H9 (cell line): ENCODE data around the gene TMEM198. TPM values are rescaled to one million over a fixed set of nuclear protein-coding genes. Genes with fewer than 3 reads are reported as not detected.

Experiments used
- DNase-seq: peaks from one replicate; pipeline ENCODE4 v3.0.0-alpha.2; 2017
- H2AFZ ChIP-seq: one replicate; pipeline ENCODE4 v1.6.1; 2013; ENCODE audit warnings: mild to moderate bottlenecking, low read length, control low read depth, moderate library complexity
- H2AK5ac ChIP-seq: 2 replicates; pipeline ENCODE4 v1.6.1; 2013; ENCODE audit warnings: low read length, control low read depth, mixed read lengths; ENCODE audit not compliant: insufficient read length
- H2BK120ac ChIP-seq: one replicate; pipeline ENCODE4 v1.6.1; 2013; ENCODE audit warnings: low read depth, mild to moderate bottlenecking, low read length, control low read depth, inconsistent platforms; ENCODE audit not compliant: poor library complexity, severe bottlenecking
- H2BK12ac ChIP-seq: 2 replicates; pipeline ENCODE4 v1.6.1; 2013; ENCODE audit warnings: low read length, control low read depth, mixed read lengths, low read depth; ENCODE audit not compliant: insufficient read length
- H2BK15ac ChIP-seq: 2 replicates; pipeline ENCODE4 v1.6.1; 2013; ENCODE audit warnings: low read depth, low read length, control low read depth
- H2BK20ac ChIP-seq: one replicate; pipeline ENCODE4 v1.6.1; 2013; ENCODE audit warnings: low read depth, mild to moderate bottlenecking, low read length, control low read depth, inconsistent platforms; ENCODE audit not compliant: poor library complexity, severe bottlenecking
- H2BK5ac ChIP-seq: 2 replicates; pipeline ENCODE4 v1.6.1; 2013; ENCODE audit warnings: low read length, control low read depth, mixed read lengths; ENCODE audit not compliant: insufficient read length
- H3K14ac ChIP-seq: 2 replicates; pipeline ENCODE4 v1.6.1; 2013; ENCODE audit warnings: low read length, control low read depth; ENCODE audit not compliant: insufficient read depth
- H3K18ac ChIP-seq: 2 replicates; pipeline ENCODE4 v1.6.1; 2013; ENCODE audit warnings: low read depth, mild to moderate bottlenecking, mixed read lengths, low read length, control low read depth; ENCODE audit not compliant: insufficient read length
- H3K23ac ChIP-seq: 2 replicates; pipeline ENCODE4 v1.6.1; 2013; ENCODE audit warnings: low read length, control low read depth, mixed read lengths, low read depth; ENCODE audit not compliant: insufficient read length
- H3K23me2 ChIP-seq: 2 replicates; pipeline ENCODE4 v1.6.1; 2013; ENCODE audit warnings: low read depth, mild to moderate bottlenecking, mixed read lengths, low read length, control low read depth; ENCODE audit not compliant: insufficient read length, poor library complexity, severe bottlenecking
- H3K27ac ChIP-seq: 2 replicates; pipeline ENCODE4 v1.5.1; 2013; ENCODE audit warnings: low read length, control low read depth, mixed read lengths, low read depth; ENCODE audit not compliant: insufficient read length
- H3K27me3 ChIP-seq: 2 replicates; pipeline ENCODE4 v1.6.1; 2013; ENCODE audit warnings: low read length, control low read depth, inconsistent platforms; ENCODE audit not compliant: insufficient read depth
- H3K4ac ChIP-seq: 2 replicates; pipeline ENCODE4 v1.6.1; 2013; ENCODE audit warnings: low read depth, mild to moderate bottlenecking, control low read depth, inconsistent platforms, low read length, moderate library complexity
- H3K4me1 ChIP-seq: 2 replicates; pipeline ENCODE4 v1.6.1; 2013; ENCODE audit warnings: low read length, control low read depth, inconsistent platforms; ENCODE audit not compliant: insufficient read depth
- H3K4me2 ChIP-seq: 2 replicates; pipeline ENCODE4 v1.6.1; 2013; ENCODE audit warnings: low read length, control low read depth, mixed read lengths; ENCODE audit not compliant: insufficient read length, insufficient read depth
- H3K56ac ChIP-seq: 2 replicates; pipeline ENCODE4 v1.6.1; 2013; ENCODE audit warnings: low read depth, mild to moderate bottlenecking, mixed read lengths, low read length, control low read depth; ENCODE audit not compliant: insufficient read length
- H3K79me1 ChIP-seq: 2 replicates; pipeline ENCODE4 v1.6.1; 2013; ENCODE audit warnings: low read depth, mild to moderate bottlenecking, moderate library complexity, low read length, control low read depth, inconsistent platforms; ENCODE audit not compliant: insufficient read depth, poor library complexity, severe bottlenecking
- H3K79me2 ChIP-seq: 2 replicates; pipeline ENCODE4 v1.6.1; 2013; ENCODE audit warnings: low read length, control low read depth, inconsistent platforms; ENCODE audit not compliant: insufficient read depth
- H3K9ac ChIP-seq: 2 replicates; pipeline ENCODE4 v1.6.1; 2013; ENCODE audit warnings: low read length, control low read depth, mixed read lengths; ENCODE audit not compliant: insufficient read length; ENCODE audit errors: extremely low read depth
- H3K9me3 ChIP-seq: one replicate; pipeline ENCODE4 v1.6.1; 2013; ENCODE audit warnings: low read depth, low read length, inconsistent platforms; ENCODE audit not compliant: control insufficient read depth
- H3T11ph ChIP-seq: one replicate; pipeline ENCODE4 v1.6.1; 2013; ENCODE audit warnings: mild to moderate bottlenecking, low read length, control low read depth, inconsistent platforms
- H4K20me1 ChIP-seq: one replicate; pipeline ENCODE4 v1.6.1; 2013; ENCODE audit not compliant: control insufficient read depth, insufficient read length, insufficient read depth
- H4K5ac ChIP-seq: 2 replicates; pipeline ENCODE4 v1.6.1; 2013; ENCODE audit warnings: low read depth, mild to moderate bottlenecking, mixed read lengths, low read length, control low read depth; ENCODE audit not compliant: insufficient read length
- H4K8ac ChIP-seq: replicated peaks from 2 replicates; pipeline ENCODE4 v1.6.1; 2013; ENCODE audit warnings: low read length, control low read depth, mixed read lengths, low read depth; ENCODE audit not compliant: insufficient read length
- H4K91ac ChIP-seq: 2 replicates; pipeline ENCODE4 v1.6.1; 2013; ENCODE audit warnings: low read depth, mild to moderate bottlenecking, moderate library complexity, mixed read lengths, low read length, control low read depth; ENCODE audit not compliant: insufficient read length
- H3K27ac Mint-ChIP-seq, 3 experiments: 2 replicates in 2 of 3; 3 replicates in 1 of 3; pipeline ENCODE4 v1.8.0; 2020 to 2021; ENCODE audit warnings: mixed read lengths in 3 of 3, mild to moderate bottlenecking in 1 of 3, moderate library complexity in 1 of 3
- H3K27me3 Mint-ChIP-seq: 2 replicates; pipeline ENCODE4 v1.8.0; 2021; ENCODE audit warnings: low read depth, mild to moderate bottlenecking, moderate library complexity, mixed read lengths
- H3K36me3 Mint-ChIP-seq, 3 experiments: 2 replicates in 2 of 3; 3 replicates in 1 of 3; pipeline ENCODE4 v1.8.0; 2020 to 2021; ENCODE audit warnings: low read depth in 3 of 3, mixed read lengths in 3 of 3; ENCODE audit not compliant: insufficient read depth in 1 of 3
- H3K4me1 Mint-ChIP-seq, 2 experiments: 2 replicates each; pipeline ENCODE4 v1.8.0; 2020; ENCODE audit warnings: mixed read lengths in 2 of 2
- H3K4me3 Mint-ChIP-seq, 2 experiments: 2 replicates in 1 of 2; 3 replicates in 1 of 2; pipeline ENCODE4 v1.8.0; 2020 to 2021; ENCODE audit warnings: mild to moderate bottlenecking in 2 of 2, mixed read lengths in 2 of 2, moderate library complexity in 1 of 2
- H3K9me3 Mint-ChIP-seq, 2 experiments: 2 replicates in 1 of 2; 3 replicates in 1 of 2; pipeline ENCODE4 v1.8.0; 2020; ENCODE audit warnings: mild to moderate bottlenecking in 2 of 2, mixed read lengths in 2 of 2, moderate library complexity in 1 of 2
- CTCF ChIP-seq: fragments of 200-600 bp; sonication (generic); conservative IDR thresholded peaks from 3 replicates; pipeline ENCODE4 v1.8.0; 2021; ENCODE audit warnings: antibody characterized with exemption, mild to moderate bottlenecking
- WGBS: extraction: QIAGEN DNeasy Blood & Tissue Kit; methylation state at CpG from one replicate; pipeline ENCODE4 v1.1.7; 2013; ENCODE audit warnings: missing lambda C conversion rate, low lambda C conversion rate, mixed read lengths; ENCODE audit not compliant: insufficient read length; ENCODE audit errors: extremely low coverage; 5-methylcytosine and 5-hydroxymethylcytosine counted together
- total RNA-seq: library from RNA; stranded (reverse); gene quantifications from 2 replicates; pipeline ENCODE4 v1.2.1, GENCODE V29; 2021

Gene TMEM198
- total RNA-seq, 1 experiment from 2014 or later: 7.7 TPM

- peaks cover 7% of the 10 kb centered on the region for H3K23me2 ChIP-seq
- no peak for DNase-seq
- no peak overlapping the region for H2BK5ac ChIP-seq
- H3K9ac ChIP-seq: peak overlapping the region; percentile 39
- no peaks in the 10 kb centered on the region; a peak in 1 of 5 replicates for H3K9me3 Mint-ChIP-seq
- H3K56ac ChIP-seq: no peak overlapping the region
- no peak overlapping the region for H2BK120ac ChIP-seq
- H3K27me3 Mint-ChIP-seq: peaks cover 16% of the 10 kb centered on the region
- peaks cover 43 to 56% of the 10 kb centered on the region in 2 experiments for H3K4me1 Mint-ChIP-seq
- H2BK15ac ChIP-seq: no peak overlapping the region
- peak overlapping the region; percentile 59 to 71; a peak in 4 of 5 replicates for H3K4me3 Mint-ChIP-seq
- H3K27me3 ChIP-seq: no peaks in the 10 kb centered on the region; the same call in 1 of the 2 replicates
- H4K5ac ChIP-seq: no peak overlapping the region
- H3K4ac ChIP-seq: no peak overlapping the region
- H3K18ac ChIP-seq: peak overlapping the region; percentile 9
- H2AK5ac ChIP-seq: no peak overlapping the region
- H2AFZ ChIP-seq: no peak overlapping the region
- H2BK20ac ChIP-seq: no peak overlapping the region
- no peak overlapping the region for H3T11ph ChIP-seq
- H3K9me3 ChIP-seq: no peaks in the 10 kb centered on the region
- no peak overlapping the region for H3K27ac Mint-ChIP-seq
- peaks cover 32 to 40% (median 39%) of the 10 kb centered on the region in 3 experiments for H3K36me3 Mint-ChIP-seq
- H3K4me1 ChIP-seq: peaks cover under 1% of the 10 kb centered on the region; the same call in 1 of the 2 replicates
- H2BK12ac ChIP-seq: no peak overlapping the region
- peak overlapping the region; percentile 33 for H3K4me2 ChIP-seq
- no peak overlapping the region for H4K8ac ChIP-seq
- H3K27ac ChIP-seq: no peak overlapping the region
- WGBS: no CpG with 5 or more reads among the region's 55 CpGs
- H3K79me1 ChIP-seq: no peaks in the 10 kb centered on the region
- H3K79me2 ChIP-seq: no peaks in the 10 kb centered on the region
- H4K20me1 ChIP-seq: no peaks in the 10 kb centered on the region
- no peak overlapping the region for H4K91ac ChIP-seq
- TF ChIP-seq CTCF: no peak
- H3K14ac ChIP-seq: peak overlapping the region; percentile 37
- no peak overlapping the region for H3K23ac ChIP-seq
These were observed 27.1 kb downstream of the TMEM198 start for GRCh38 chr2:219570924-219571310.
